Stomach (tissue), 4 donors: ENCODE data around the gene NINJ2.

Source experiments
- CTCF ChIP-seq, 7 experiments: fragments of 450-650 bp in 4 of 7; fragments of 200-600 bp in 3 of 7; sonication (generic) in 3 of 7; IDR thresholded peaks; one replicate each; pipeline ENCODE4 v1.5.1; 2016 to 2019; ENCODE audit warnings: antibody characterized with exemption in 7 of 7, control low read depth in 2 of 7, mild to moderate bottlenecking in 1 of 7
- EP300 ChIP-seq: sonication (generic); formaldehyde crosslinking; IDR thresholded peaks from one replicate; pipeline ENCODE4 v1.6.1; 2017; ENCODE audit warnings: antibody characterized with exemption
- POLR2A ChIP-seq, 4 donors: fragments of 450-650 bp; IDR thresholded peaks; one replicate each; pipeline ENCODE4 v1.6.1; 2016; ENCODE audit warnings: antibody characterized with exemption in 4 of 4, control low read depth in 2 of 4, mild to moderate bottlenecking in 1 of 4, moderate library complexity in 1 of 4
- POLR2AphosphoS5 ChIP-seq, 3 donors: sonication (generic); formaldehyde crosslinking; IDR thresholded peaks; one replicate each; pipeline ENCODE4 v1.6.1; 2016; ENCODE audit warnings: antibody characterized with exemption in 3 of 3

- no peak for TF ChIP-seq CTCF (IDR thresholded peaks at IDR 0.05)
- TF ChIP-seq POLR2A (IDR thresholded peaks at IDR 0.05), result no peak
- no peak for TF ChIP-seq EP300
- TF ChIP-seq POLR2AphosphoS5 (IDR thresholded peaks at IDR 0.05), result no peak
Measured at GRCh38 chr12:644303-644639, 19.0 kb downstream of the NINJ2 start.
